Glutamatergic neuron (in vitro differentiated cells): ENCODE measurements around the gene CACNA1D. TPM values are rescaled to one million over a fixed set of nuclear protein-coding genes. Genes with fewer than 3 reads are reported as not detected.

Experiments used
- DNase-seq: peaks from one replicate; pipeline ENCODE4 v3.0.0; 2022
- H3K27ac Mint-ChIP-seq: one replicate; pipeline ENCODE4 v1.8.0; 2020; ENCODE audit warnings: mild to moderate bottlenecking, mixed read lengths, inconsistent platforms; ENCODE audit not compliant: unreplicated experiment
- H3K27me3 Mint-ChIP-seq: one replicate; pipeline ENCODE4 v1.8.0; 2020; ENCODE audit warnings: mild to moderate bottlenecking, moderate library complexity, mixed read lengths, inconsistent platforms; ENCODE audit not compliant: unreplicated experiment
- H3K36me3 Mint-ChIP-seq: one replicate; pipeline ENCODE4 v1.8.0; 2020; ENCODE audit warnings: mild to moderate bottlenecking, mixed read lengths, inconsistent platforms; ENCODE audit not compliant: unreplicated experiment
- H3K4me1 Mint-ChIP-seq: one replicate; pipeline ENCODE4 v1.8.0; 2020; ENCODE audit warnings: mild to moderate bottlenecking, low read depth, mixed read lengths, inconsistent platforms; ENCODE audit not compliant: unreplicated experiment
- H3K4me3 Mint-ChIP-seq: one replicate; pipeline ENCODE4 v1.8.0; 2020; ENCODE audit warnings: mild to moderate bottlenecking, mixed read lengths, inconsistent platforms; ENCODE audit not compliant: unreplicated experiment
- H3K9me3 Mint-ChIP-seq: one replicate; pipeline ENCODE4 v1.8.0; 2020; ENCODE audit warnings: mild to moderate bottlenecking, moderate library complexity, mixed read lengths, inconsistent platforms; ENCODE audit not compliant: unreplicated experiment
- total RNA-seq: library from RNA; stranded (reverse); fragmentation: NEBNext Ultra II Directional; extraction: Animal tissue kit (Norgen Biotek cat#: 25700); gene quantifications from one replicate; pipeline ENCODE4 v1.2.1, GENCODE V29; 2021; ENCODE audit not compliant: unreplicated experiment
- TF ChIP-seq, protein P1 (sequence below): fragments of 200-600 bp; sonication (generic); IDR thresholded peaks from one replicate; pipeline ENCODE4 v1.5.0; 2021; ENCODE audit not compliant: partially characterized antibody, unreplicated experiment

Gene CACNA1D
- total RNA-seq, 1 donor from 2014 or later, result 5.0 TPM

DNA sequence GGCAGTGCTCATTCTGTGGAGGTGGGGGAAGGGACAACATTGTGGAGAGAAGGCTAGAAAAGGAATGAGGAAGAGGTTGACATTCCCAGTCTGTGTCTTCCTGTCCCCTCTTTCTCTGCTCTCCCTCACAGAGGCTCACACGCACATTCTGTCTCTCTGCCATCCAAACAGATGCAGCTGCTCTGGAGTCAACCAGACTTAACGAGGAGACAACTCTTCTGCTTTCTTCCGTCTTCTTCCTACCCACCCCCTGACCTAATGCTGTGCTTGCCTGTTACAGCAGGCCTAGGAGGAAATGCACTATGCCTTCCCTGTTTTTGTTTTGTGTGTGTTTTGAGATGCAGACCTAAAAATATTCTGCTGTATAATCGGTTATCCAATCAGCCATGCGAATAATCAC lies 121.9 kb downstream of the CACNA1D start:
- Mint-ChIP-seq H3K27ac (no peak overlapping the region), H3K36me3 (no peaks in the 10 kb centered on the region), H3K27me3 (no peaks in the 10 kb centered on the region), H3K4me3 (no peak overlapping the region), H3K4me1 (peaks cover 8% of the 10 kb centered on the region), H3K9me3 (no peaks in the 10 kb centered on the region)
- TF ChIP-seq, protein P1, sequence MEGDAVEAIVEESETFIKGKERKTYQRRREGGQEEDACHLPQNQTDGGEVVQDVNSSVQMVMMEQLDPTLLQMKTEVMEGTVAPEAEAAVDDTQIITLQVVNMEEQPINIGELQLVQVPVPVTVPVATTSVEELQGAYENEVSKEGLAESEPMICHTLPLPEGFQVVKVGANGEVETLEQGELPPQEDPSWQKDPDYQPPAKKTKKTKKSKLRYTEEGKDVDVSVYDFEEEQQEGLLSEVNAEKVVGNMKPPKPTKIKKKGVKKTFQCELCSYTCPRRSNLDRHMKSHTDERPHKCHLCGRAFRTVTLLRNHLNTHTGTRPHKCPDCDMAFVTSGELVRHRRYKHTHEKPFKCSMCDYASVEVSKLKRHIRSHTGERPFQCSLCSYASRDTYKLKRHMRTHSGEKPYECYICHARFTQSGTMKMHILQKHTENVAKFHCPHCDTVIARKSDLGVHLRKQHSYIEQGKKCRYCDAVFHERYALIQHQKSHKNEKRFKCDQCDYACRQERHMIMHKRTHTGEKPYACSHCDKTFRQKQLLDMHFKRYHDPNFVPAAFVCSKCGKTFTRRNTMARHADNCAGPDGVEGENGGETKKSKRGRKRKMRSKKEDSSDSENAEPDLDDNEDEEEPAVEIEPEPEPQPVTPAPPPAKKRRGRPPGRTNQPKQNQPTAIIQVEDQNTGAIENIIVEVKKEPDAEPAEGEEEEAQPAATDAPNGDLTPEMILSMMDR, result no peak
- no peak for DNase-seq

DNA sequence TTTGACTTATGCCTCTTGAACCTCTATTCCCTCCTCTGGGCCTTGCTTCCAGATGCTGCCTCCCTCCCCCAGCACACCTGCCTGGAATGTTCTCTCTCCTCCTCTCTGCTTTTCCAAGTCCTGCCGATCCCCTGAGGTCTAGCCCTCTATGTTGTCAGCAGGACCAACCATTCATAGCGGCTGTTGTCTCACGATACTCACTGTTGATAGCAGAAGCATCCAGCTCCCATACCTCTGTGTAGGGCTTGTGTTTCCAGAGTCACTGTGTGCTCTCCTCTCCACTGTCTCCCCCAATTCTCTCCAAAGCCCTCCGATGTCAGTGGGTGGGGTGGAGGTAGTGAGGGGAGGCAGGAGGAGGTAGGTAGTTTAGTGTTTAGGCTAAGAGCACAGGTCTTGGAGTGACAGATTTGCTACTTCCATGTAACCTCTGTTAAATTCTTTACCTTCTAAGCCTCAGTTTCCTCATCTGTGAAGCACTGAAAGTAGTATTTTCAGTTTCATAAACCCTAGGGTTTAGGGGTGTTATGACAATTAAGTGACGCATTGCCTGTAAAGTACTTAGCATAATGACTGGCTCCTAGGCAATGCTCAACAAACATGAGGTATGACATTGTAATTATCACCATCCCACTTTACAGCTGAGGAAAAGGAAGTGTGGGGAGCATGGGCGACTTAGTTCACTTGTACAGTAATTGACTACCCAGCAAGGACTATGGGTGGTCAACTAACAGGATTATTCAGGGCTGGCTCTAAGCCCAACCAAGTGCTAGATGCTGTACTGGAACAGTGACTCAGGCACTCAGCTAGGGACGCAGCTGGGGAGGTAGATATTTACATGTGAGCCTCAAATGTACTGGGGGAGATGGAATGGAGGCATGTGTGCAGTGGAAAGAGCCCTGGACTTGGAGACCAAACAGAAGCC lies 122.8 kb downstream of the CACNA1D start:
- Mint-ChIP-seq H3K27ac (no peak overlapping the region), H3K4me3 (no peak overlapping the region), H3K4me1 (peaks cover 8% of the 10 kb centered on the region), H3K9me3 (no peaks in the 10 kb centered on the region), H3K36me3 (no peaks in the 10 kb centered on the region), H3K27me3 (no peaks in the 10 kb centered on the region)
- TF ChIP-seq, protein P1, result no peak
- DNase-seq, result no peak

DNA sequence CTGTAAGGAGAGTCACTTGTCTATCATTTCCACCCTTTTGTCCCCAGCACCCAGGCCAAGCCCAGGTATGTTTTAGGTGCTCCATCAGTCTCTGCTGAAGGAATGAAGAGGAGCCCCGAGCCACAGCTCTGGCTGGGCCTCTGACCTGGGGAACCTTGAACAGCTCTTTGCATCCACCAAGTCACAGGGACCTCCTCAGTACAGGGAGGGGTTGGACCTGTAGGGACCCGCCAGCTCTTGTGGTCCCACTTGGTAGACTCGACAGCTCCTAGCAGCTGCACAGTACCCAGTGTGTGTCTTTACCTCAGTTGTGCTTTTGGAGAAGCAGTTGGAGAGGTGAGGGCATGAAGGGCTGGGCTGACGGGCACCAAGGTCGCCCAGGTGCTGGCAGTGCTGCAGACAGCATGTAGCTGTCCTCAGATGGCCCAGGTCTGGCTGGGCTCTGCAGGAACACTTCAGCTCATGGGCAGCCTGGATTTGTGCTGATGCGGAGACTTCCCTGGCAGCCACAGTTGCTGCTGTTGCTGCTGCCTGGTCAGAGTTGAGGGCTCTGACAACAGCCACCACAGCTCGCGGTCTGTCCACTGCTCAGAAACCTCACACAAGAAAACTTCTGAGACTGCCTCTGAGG lies 123.6 kb downstream of the CACNA1D start:
- no peak overlapping the region for H3K27ac Mint-ChIP-seq
- H3K36me3 Mint-ChIP-seq, result no peaks in the 10 kb centered on the region
- DNase-seq, result no peak

DNA sequence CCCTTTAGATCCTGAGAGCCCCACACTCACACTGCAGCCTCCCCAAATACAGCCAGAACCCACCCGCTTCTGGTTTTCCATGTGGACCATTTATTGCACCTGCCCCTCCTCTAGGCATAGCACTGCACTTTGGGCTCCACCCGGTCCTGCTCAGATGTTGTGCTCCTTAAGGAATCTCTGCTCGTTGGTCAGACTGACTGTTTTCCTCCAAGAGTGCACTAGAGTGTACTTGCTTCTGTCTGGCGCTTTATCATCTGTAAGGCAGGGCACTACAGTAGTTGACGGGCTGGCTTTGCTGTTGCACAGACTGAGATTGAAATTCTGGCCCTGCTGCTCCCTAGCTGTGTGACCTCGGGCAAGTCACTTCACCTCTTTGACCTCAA lies 124.1 kb downstream of the CACNA1D start:
- peaks cover 8% of the 10 kb centered on the region for H3K4me1 Mint-ChIP-seq
- no peaks in the 10 kb centered on the region for H3K36me3 Mint-ChIP-seq
- H3K27me3 Mint-ChIP-seq, result no peaks in the 10 kb centered on the region
- H3K9me3 Mint-ChIP-seq, result no peaks in the 10 kb centered on the region
- no peak for DNase-seq
- no peak overlapping the region for H3K27ac Mint-ChIP-seq
- no peak overlapping the region for H3K4me3 Mint-ChIP-seq
- TF ChIP-seq, protein P1, result no peak

More for the DNA sequence above, 123.6 kb downstream of the CACNA1D start:
- Mint-ChIP-seq H3K4me3 (no peak overlapping the region), H3K9me3 (no peaks in the 10 kb centered on the region), H3K4me1 (peaks cover 8% of the 10 kb centered on the region), H3K27me3 (no peaks in the 10 kb centered on the region)
- TF ChIP-seq, protein P1, result no peak

DNA sequence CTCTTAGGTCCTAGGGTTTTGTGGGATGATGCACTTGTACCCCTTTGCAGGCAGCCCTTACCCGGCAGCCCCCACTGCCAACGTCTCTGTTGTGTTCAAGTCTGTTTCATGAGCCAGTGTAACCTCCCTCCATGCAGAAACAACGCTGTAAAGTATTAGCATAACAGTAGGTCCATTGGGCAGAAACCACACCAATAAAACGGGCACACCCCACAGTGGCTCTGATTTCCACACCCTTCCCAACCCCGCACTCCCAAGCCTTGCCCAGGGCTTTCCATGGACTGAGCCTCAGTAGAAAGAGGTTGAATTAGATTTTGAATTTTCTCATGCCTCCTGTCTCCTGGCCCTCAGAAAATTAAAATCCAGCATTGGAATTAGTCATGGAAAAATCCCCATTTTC lies 124.5 kb downstream of the CACNA1D start:
- peaks cover 9% of the 10 kb centered on the region for H3K4me1 Mint-ChIP-seq
- H3K27me3 Mint-ChIP-seq, result no peaks in the 10 kb centered on the region
- TF ChIP-seq, protein P1, result no peak
- no peaks in the 10 kb centered on the region for H3K36me3 Mint-ChIP-seq
- DNase-seq, result no peak
- no peaks in the 10 kb centered on the region for H3K9me3 Mint-ChIP-seq
- H3K27ac Mint-ChIP-seq, result no peak overlapping the region
- H3K4me3 Mint-ChIP-seq, result no peak overlapping the region
